OCI-LY7 (cell line): ENCODE measurements around the gene EFNA5.

ENCODE experiments used
- CTCF ChIP-seq: fragments of 200-600 bp; sonication (generic); conservative IDR thresholded peaks from 2 replicates; pipeline ENCODE4 v1.5.1; 2014; ENCODE audit warnings: mild to moderate bottlenecking, antibody characterized with exemption, low read length, moderate library complexity, mixed read lengths
- EZH2phosphoT487 ChIP-seq: fragments of 200-600 bp; sonication (generic); IDR thresholded peaks from 2 replicates; pipeline ENCODE4 v1.6.1; 2018; ENCODE audit warnings: low read depth, borderline replicate concordance, mild to moderate bottlenecking, mixed run types, antibody characterized with exemption, low read length, moderate library complexity, mixed read lengths

GRCh38 chr5:107469485-107470294, 201.0 kb downstream of the EFNA5 start:
- no peak for TF ChIP-seq CTCF
- no peak for TF ChIP-seq EZH2phosphoT487
